Cardiac septum (tissue), 1 donor: ENCODE measurements around the gene BNC2. TPM values are rescaled to one million over a fixed set of nuclear protein-coding genes. Genes with fewer than 3 reads are reported as not detected.

Experiments used
- DNase-seq: peaks from one replicate; pipeline ENCODE4 v3.0.0-alpha.2; 2020; ENCODE audit warnings: low spot score
- intact Hi-C: fragments of 100-400 bp; cut with DNase I; formaldehyde crosslinking; loops from one replicate; pipeline ENCODE4 v1.14.0; 2022
- total RNA-seq: library from RNA; stranded (reverse); fragmentation: NEBNext Ultra II Directional; extraction: Animal tissue kit (Norgen Biotek cat#: 25700); gene quantifications from one replicate; pipeline ENCODE4 v1.2.1, GENCODE V29; 2021
- donor health status: DM: no; HTN: no; CAD: no.

The BNC2 gene
- total RNA-seq, 1 donor from 2014 or later: 6.6 TPM

GRCh38 chr9:16775330-16775729 is 95.1 kb downstream of the BNC2 start:
- DNase-seq: no peak
- intact Hi-C loops: no loop called here

DNA sequence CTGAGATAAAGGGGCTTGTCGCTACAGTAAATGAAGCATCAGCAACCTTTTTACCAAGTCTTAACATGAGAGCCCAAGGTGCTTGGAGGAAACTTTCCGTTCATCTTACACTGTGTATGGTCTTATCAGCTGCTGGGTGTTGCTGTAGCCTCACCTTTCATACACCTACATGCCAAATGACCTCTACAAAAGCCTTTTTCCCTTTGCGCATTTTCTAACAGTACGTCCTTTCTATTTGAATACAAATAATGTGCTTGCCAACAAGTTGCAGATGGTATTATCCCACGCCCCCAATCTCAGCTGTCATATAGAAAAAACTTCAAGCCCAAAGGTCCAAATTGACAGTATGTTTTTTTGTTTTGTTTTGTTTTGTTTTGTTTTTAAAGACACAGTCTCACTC is 96.9 kb downstream of the BNC2 start:
- no peak for DNase-seq
- intact Hi-C loops: no loop called here

GRCh38 chr9:16773116-16773515 is 97.4 kb downstream of the BNC2 start:
- intact Hi-C loops: no loop called here

DNA sequence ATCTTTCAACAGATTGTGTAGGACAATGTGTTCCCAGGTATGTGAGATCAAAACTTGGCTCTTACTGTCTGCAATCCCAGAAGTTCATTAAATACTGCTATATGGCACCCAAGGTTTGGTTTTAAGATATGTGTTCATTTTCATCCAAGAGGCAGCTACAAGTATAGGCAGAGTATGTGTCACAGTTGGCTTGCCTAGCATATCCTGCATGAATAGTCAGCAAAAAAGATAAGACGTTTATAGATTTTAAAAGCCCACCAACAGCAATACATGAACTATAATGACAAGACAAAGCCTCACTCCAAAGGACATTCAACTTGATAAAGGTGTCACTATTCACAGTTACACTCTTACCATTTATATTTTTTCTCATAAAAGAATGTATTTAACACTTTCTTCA is 99.1 kb downstream of the BNC2 start:
- no peak for DNase-seq
- intact Hi-C loops: no loop called here

More at GRCh38 chr9:16773116-16773515, 97.4 kb downstream of the BNC2 start:
- no peak for DNase-seq

DNA sequence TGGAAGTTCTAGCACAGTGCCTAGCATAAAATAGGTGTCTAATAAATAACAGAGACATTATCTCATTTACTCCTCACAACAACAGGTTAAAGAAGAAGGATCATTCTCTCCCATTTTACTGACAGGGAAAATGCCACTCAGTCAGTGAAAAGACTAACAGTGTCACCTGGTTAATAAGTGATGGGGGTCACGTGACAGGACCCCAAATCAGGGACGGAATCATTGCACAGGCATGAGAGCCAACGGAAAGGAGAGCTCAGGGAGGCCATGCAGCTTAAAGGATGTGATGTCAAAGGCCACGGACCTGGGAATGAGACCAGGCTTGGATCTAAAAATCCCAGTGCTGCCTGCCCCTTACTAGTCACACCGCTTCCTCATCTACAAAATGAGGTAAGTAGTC is 101.2 kb downstream of the BNC2 start:
- intact Hi-C loops: no loop called here
- no peak for DNase-seq

- DNase-seq: no peak
- intact Hi-C loops: no loop called here
Measured at GRCh38 chr9:16768816-16769215, 101.7 kb downstream of the BNC2 start.

DNA sequence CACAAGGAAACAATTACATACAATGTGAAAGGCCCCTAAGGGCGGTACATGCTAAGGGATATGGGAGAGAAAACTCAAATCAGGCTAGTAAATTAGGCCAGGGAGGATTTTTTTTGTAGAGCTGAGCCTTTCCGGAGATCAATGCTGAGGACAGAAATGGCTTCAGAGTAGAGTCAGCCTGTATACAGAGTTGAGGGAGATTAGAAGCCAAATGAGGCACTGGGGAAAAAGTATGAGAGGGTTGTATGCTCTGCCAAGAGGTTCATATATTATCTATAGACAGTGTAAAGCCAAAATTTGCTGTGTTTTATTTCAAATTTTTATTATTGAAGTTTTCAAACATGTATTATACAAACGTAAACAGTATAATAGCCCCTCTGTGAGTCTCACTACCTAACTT is 103.1 kb downstream of the BNC2 start:
- intact Hi-C loops: no loop called here
- DNase-seq: no peak

- no peak for DNase-seq
- intact Hi-C loops: no loop called here
Measured at GRCh38 chr9:16763946-16764345, 106.5 kb downstream of the BNC2 start.

GRCh38 chr9:16755467-16756160 is 114.9 kb downstream of the BNC2 start:
- intact Hi-C loops: no loop called here
- DNase-seq: no peak

DNA sequence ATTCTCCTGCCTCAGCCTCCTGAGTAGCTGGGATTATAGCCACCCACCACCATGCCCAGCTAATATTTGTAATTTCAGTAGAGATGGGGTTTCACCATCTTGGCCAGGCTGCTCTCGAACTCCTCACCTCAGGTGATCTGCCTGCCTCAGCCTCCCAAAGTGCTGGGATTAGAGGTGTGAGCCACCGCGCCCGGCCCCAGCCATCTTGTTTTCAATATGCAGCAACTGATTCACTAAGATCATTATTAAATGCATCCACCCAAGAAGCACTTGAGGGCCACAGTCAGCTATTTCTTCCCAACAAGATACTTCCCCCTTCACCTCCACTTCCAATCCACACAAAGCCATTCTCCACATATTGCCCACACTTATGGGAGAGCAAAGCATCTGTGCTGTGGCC is 115.8 kb downstream of the BNC2 start:
- intact Hi-C loops: no loop called here
- no peak for DNase-seq

DNA sequence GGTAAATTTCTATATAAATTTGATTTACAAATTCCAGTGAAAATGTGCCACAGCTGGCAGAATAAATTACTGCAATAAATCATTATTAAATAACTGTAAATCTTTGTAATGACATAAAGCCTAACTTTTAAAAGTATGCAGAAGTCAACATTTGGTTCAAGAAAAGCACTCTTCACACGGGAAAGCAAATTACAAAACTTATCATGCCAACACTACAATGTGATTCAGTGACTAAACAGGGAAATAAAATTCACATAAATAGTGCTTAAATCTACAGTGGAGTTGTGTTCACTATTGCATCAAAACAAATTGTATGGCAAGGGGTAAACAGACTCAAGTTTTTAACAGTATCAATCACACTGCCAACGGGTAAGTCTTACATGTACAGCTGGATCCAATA is 117.2 kb downstream of the BNC2 start:
- DNase-seq: no peak
- intact Hi-C loops: no loop called here

DNA sequence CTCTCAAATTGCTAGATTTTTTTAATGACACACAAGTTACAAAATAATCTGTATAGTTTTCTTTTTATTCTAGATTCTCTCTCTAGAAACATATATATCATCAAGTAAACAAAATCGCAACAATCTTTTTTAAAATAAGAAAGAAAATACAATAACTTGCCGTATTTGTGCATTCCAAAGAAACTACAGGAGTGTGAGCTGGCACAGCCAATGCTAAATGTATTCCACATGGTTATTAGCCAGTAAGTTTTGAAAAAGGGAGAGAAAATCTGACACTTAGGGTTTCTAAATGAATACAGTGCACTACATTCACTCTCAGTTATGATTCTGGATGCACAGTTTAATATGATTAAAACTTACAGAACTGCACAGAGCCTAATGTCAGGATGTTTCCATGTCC is 117.9 kb downstream of the BNC2 start:
- no peak for DNase-seq
- intact Hi-C loops: no loop called here

- no peak for DNase-seq
- intact Hi-C loops: no loop called here
Measured at GRCh38 chr9:16750553-16750952, 119.9 kb downstream of the BNC2 start.

GRCh38 chr9:16745359-16745758 is 125.1 kb downstream of the BNC2 start:
- DNase-seq: no peak
- intact Hi-C loops: no loop called here

DNA sequence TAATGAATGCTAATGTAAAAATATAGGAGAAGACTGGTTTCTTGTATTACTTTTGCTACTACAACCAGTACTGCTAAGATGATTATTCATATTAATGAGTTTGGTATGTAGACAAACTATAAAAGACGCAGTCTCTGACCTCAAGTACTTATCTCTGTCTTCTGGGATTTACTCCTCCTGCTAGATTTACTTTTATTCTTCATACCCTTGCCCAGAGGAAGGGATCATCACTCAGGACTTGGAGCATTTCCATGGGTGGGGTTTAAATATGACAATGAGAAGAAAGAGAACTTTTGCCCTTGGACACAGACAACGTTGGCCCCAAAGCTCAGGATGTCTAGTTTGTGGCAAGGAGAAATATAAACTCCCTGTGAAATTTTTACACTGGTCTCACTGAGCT is 126.1 kb downstream of the BNC2 start:
- intact Hi-C loops: no loop called here
- DNase-seq: no peak

- no peak for DNase-seq
- intact Hi-C loops: no loop called here
Measured at GRCh38 chr9:16743375-16743774, 127.1 kb downstream of the BNC2 start.

GRCh38 chr9:16735001-16735400 is 135.5 kb downstream of the BNC2 start:
- no peak for DNase-seq
- intact Hi-C loops: no loop called here

GRCh38 chr9:16732546-16732945 is 137.9 kb downstream of the BNC2 start:
- no peak for DNase-seq
- intact Hi-C loops: no loop called here

DNA sequence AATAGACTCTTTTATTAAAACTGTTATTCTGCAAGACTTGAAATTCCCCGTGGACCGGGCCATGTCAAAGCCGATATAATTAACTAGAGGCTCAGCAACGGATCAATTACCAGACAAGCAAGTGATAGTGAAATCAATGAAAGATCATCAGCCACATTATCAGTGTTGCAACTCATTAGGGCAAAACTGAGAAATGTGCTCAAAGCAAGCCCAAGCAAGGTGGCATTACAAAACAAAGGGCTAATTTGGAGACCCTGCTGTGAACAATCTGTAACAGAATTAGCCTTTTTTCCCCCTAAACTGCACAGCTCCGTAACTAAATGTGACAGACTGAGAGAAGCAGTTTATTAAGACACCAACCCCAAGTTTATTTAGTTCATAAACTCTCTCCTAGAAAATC is 140.3 kb downstream of the BNC2 start:
- DNase-seq: no peak
- intact Hi-C loops: no loop called here

GRCh38 chr9:16729651-16730050 is 140.8 kb downstream of the BNC2 start:
- no peak for DNase-seq
- intact Hi-C loops: loop anchor here (5.0 to 10.0 kb wide), 2 partner anchors 138 to 535 kb away; no protein-coding TSS in a partner anchor

- DNase-seq: no peak
- intact Hi-C loops: loop anchor here (5.0 to 10.0 kb wide), 2 partner anchors 139 to 533 kb away; no protein-coding TSS in a partner anchor
Measured at GRCh38 chr9:16728137-16728508, 142.3 kb downstream of the BNC2 start.
